ENCODE results near the gene LRRC8E.

The LRRC8E gene

GRCh38 chr19:7888145-7888825 is at the start of gene LRRC8E:
TSS of gene LRRC8E (plus strand) at chr19:7888510. CDS start at chr19:7895604, 7,094 bp downstream.
- peak in 1 of 2 experiments; percentile 67 for DNase-seq

- no peak for DNase-seq
Observed at GRCh38 chr19:7839476-7839875, 48.8 kb upstream of the LRRC8E start.

- DNase-seq: no peak
Observed at GRCh38 chr19:7840629-7841028, 47.7 kb upstream of the LRRC8E start.

GRCh38 chr19:7841751-7842660 is 46.3 kb upstream of the LRRC8E start:
- no peak for DNase-seq

GRCh38 chr19:7842661-7843294 is 45.5 kb upstream of the LRRC8E start:
- no peak for DNase-seq

- DNase-seq: no peak
Observed at GRCh38 chr19:7843521-7843920, 44.8 kb upstream of the LRRC8E start.

- no peak for DNase-seq
Observed at GRCh38 chr19:7844405-7844804, 43.9 kb upstream of the LRRC8E start.

GRCh38 chr19:7844951-7845350 is 43.4 kb upstream of the LRRC8E start:
- no peak for DNase-seq

GRCh38 chr19:7845390-7846154 is 42.7 kb upstream of the LRRC8E start:
- no peak for DNase-seq

- no peak for DNase-seq
Observed at GRCh38 chr19:7846155-7846646, 42.1 kb upstream of the LRRC8E start.

- DNase-seq: no peak
Observed at GRCh38 chr19:7847664-7848063, 40.6 kb upstream of the LRRC8E start.

GRCh38 chr19:7848779-7849457 is 39.4 kb upstream of the LRRC8E start:
- no peak for DNase-seq

- DNase-seq: no peak
Observed at GRCh38 chr19:7849631-7849999, 38.7 kb upstream of the LRRC8E start.

GRCh38 chr19:7850000-7850813 is 38.1 kb upstream of the LRRC8E start:
- no peak for DNase-seq

- no peak for DNase-seq
Observed at GRCh38 chr19:7850945-7851622, 37.2 kb upstream of the LRRC8E start.

GRCh38 chr19:7851623-7852500 is 36.4 kb upstream of the LRRC8E start:
- no peak for DNase-seq

- DNase-seq: peak; percentile 61 to 89
Observed at GRCh38 chr19:7852851-7853769, 35.2 kb upstream of the LRRC8E start.

- DNase-seq: no peak
Observed at GRCh38 chr19:7853770-7854128, 34.6 kb upstream of the LRRC8E start.
